ENCODE measurements around the gene ALDH8A1. TPM values are rescaled to one million over a fixed set of nuclear protein-coding genes. Genes with fewer than 3 reads are reported as not detected.

ALDH8A1 gene
- polyA plus RNA-seq, 1 donor (not counting 4 experiments of a cell fraction or from before 2014, with no cell fraction given): 0.66 TPM

DNA sequence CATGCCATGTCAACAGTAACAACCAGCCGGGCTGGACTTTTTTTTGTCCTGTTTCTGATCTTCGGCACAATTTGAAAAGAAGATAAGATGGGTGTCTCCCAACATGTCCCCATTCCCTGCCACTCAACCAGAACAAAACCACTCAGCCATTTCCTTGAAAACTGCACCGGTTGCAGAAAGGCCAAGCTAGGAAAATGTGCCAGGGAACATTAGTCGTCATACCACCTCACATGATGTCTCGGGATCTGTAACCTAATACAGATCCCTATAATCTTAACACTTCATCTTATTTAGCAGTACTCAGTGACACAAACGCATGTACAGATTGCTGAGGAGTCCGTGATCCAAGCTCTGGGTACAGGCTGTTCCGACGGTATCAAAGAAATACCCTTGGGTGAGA is 46.5 kb downstream of the ALDH8A1 start:
- Histone ChIP-seq H3K27ac (ENCODE audit: control insufficient read depth, insufficient read depth, low read length) (no peak overlapping the region), H3K9me3 (ENCODE audit: control insufficient read depth, low read depth, low read length) (no peaks in the 10 kb centered on the region), H3K9me1 (ENCODE audit: control insufficient read depth, extremely low read depth, insufficient read depth, low read length) (no peaks in the 10 kb centered on the region), H3K27me3 (ENCODE audit: control insufficient read depth, extremely low read depth, insufficient read depth, low read length) (no peaks in the 10 kb centered on the region), H3K4me2 (ENCODE audit: control insufficient read depth, extremely low read depth, insufficient read depth, low read depth, low read length) (no peak overlapping the region), H2AFZ (ENCODE audit: control insufficient read depth, low read length) (no peak overlapping the region), H3K9ac (ENCODE audit: control insufficient read depth, extremely low read depth, insufficient read depth, low read length) (no peak overlapping the region), H3K4me3 (ENCODE audit: control insufficient read depth in 2 of 3, extremely low read depth in 1 of 3, insufficient read depth in 2 of 3, low read depth in 1 of 3, low read length in 3 of 3) (no peak overlapping the region), H4K20me1 (ENCODE audit: control insufficient read depth, extremely low read depth, insufficient read depth, low read length) (no peaks in the 10 kb centered on the region), H3K79me2 (ENCODE audit: control insufficient read depth, insufficient read depth, low read length) (no peaks in the 10 kb centered on the region), H3K36me3 (ENCODE audit: control insufficient read depth in 2 of 2, extremely low read depth in 1 of 2, insufficient read depth in 2 of 2, low read length in 2 of 2) (no peaks in the 10 kb centered on the region), H3K4me1 (ENCODE audit: control insufficient read depth, extremely low read depth, insufficient read depth, low read length) (peaks cover 5% of the 10 kb centered on the region)
- no peak for TF ChIP-seq EZH2 (IDR thresholded peaks at IDR 0.05; ENCODE audit: low read length)
- TF ChIP-seq, protein P1, sequence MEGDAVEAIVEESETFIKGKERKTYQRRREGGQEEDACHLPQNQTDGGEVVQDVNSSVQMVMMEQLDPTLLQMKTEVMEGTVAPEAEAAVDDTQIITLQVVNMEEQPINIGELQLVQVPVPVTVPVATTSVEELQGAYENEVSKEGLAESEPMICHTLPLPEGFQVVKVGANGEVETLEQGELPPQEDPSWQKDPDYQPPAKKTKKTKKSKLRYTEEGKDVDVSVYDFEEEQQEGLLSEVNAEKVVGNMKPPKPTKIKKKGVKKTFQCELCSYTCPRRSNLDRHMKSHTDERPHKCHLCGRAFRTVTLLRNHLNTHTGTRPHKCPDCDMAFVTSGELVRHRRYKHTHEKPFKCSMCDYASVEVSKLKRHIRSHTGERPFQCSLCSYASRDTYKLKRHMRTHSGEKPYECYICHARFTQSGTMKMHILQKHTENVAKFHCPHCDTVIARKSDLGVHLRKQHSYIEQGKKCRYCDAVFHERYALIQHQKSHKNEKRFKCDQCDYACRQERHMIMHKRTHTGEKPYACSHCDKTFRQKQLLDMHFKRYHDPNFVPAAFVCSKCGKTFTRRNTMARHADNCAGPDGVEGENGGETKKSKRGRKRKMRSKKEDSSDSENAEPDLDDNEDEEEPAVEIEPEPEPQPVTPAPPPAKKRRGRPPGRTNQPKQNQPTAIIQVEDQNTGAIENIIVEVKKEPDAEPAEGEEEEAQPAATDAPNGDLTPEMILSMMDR (optimal IDR thresholded peaks at IDR 0.05 in 1 of 3, IDR thresholded peaks at IDR 0.05 in 1 of 3, conservative IDR thresholded peaks at IDR 0.05 in 1 of 3; ENCODE audit: extremely low read depth in 1 of 3, insufficient read depth in 2 of 3, low read length in 3 of 3): no peak
- dilution Hi-C loops (cut with MboI; ENCODE audit: extremely low pct_ligation_motif_present, low sequenced_read_pairs): no loop called here
- DNase-seq (ENCODE audit: low read depth, low spot score): no peak
- FAIRE-seq: no peak

DNA sequence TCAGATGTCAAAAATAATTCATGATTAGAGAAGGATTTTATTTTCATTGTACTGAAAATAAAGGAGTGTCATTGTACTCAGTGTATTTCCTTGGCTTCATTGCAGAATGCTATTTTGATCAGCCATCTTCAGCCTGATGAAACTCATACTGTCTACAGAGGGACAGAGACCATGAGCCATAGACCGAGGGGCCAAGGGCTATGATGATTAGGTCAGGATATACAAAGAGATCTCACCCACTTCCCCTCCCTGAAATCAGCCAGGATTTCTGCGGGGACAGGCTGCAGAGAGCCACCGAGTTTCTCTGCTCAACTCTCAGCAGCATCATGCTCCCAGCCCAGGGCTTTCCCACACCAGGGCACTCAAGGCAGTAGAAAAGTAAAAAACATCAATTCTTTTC is 47.0 kb downstream of the ALDH8A1 start:
- H3K9ac ChIP-seq (ENCODE audit: control insufficient read depth, extremely low read depth, insufficient read depth, low read length): no peak overlapping the region
- H3K4me3 ChIP-seq (ENCODE audit: control insufficient read depth in 2 of 3, extremely low read depth in 1 of 3, insufficient read depth in 2 of 3, low read depth in 1 of 3, low read length in 3 of 3): no peak overlapping the region
- H3K4me1 ChIP-seq (ENCODE audit: control insufficient read depth, extremely low read depth, insufficient read depth, low read length): no peaks in the 10 kb centered on the region
- H3K9me1 ChIP-seq (ENCODE audit: control insufficient read depth, extremely low read depth, insufficient read depth, low read length): no peaks in the 10 kb centered on the region
- H2AFZ ChIP-seq (ENCODE audit: control insufficient read depth, low read length): no peak overlapping the region
- H3K9me3 ChIP-seq (ENCODE audit: control insufficient read depth, low read depth, low read length): no peaks in the 10 kb centered on the region
- no peak overlapping the region for H3K4me2 ChIP-seq (ENCODE audit: control insufficient read depth, extremely low read depth, insufficient read depth, low read depth, low read length)
- no peak overlapping the region for H3K27ac ChIP-seq (ENCODE audit: control insufficient read depth, insufficient read depth, low read length)
- DNase-seq (ENCODE audit: low read depth, low spot score) (no peak), FAIRE-seq (no peak)
- H3K27me3 ChIP-seq (ENCODE audit: control insufficient read depth, extremely low read depth, insufficient read depth, low read length): no peaks in the 10 kb centered on the region
- TF ChIP-seq, protein P1 (optimal IDR thresholded peaks at IDR 0.05 in 1 of 3, IDR thresholded peaks at IDR 0.05 in 1 of 3, conservative IDR thresholded peaks at IDR 0.05 in 1 of 3; ENCODE audit: extremely low read depth in 1 of 3, insufficient read depth in 2 of 3, low read length in 3 of 3): no peak
- TF ChIP-seq EZH2 (IDR thresholded peaks at IDR 0.05; ENCODE audit: low read length): no peak
- H3K79me2 ChIP-seq (ENCODE audit: control insufficient read depth, insufficient read depth, low read length): no peaks in the 10 kb centered on the region
- dilution Hi-C loops (cut with MboI; ENCODE audit: extremely low pct_ligation_motif_present, low sequenced_read_pairs): no loop called here
- H3K36me3 ChIP-seq (ENCODE audit: control insufficient read depth in 2 of 2, extremely low read depth in 1 of 2, insufficient read depth in 2 of 2, low read length in 2 of 2): no peaks in the 10 kb centered on the region
- no peaks in the 10 kb centered on the region for H4K20me1 ChIP-seq (ENCODE audit: control insufficient read depth, extremely low read depth, insufficient read depth, low read length)

Data from keratinocyte (primary cell).